ENCODE measurements around the gene FLCN.
"Not testable (repeated sequence)": the region's sequence is repeated elsewhere in the genome, so short reads cannot be mapped to it uniquely, and the experiment has no call there.

The FLCN gene

GRCh38 chr17:17237026-17237799, at the start of gene FLCN:
TSS of gene FLCN (minus strand) at chr17:17237168. CDS start at chr17:17228137, 9,031 bp downstream.
- in situ Hi-C loops (cut with HindIII; ENCODE audit: low sequenced_read_pairs), result no loop called here

GRCh38 chr17:17285951-17286350, 49.0 kb upstream of the FLCN start:
- in situ Hi-C loops (cut with HindIII; ENCODE audit: low sequenced_read_pairs), result no loop called here

- in situ Hi-C loops (cut with HindIII; ENCODE audit: low sequenced_read_pairs), result no loop called here
Measured at GRCh38 chr17:17280613-17281549, 43.9 kb upstream of the FLCN start, which contains the start of gene COPS3. TSS of gene COPS3 (minus strand) at chr17:17281246. CDS start at chr17:17281186, 60 bp downstream.

- in situ Hi-C loops (cut with HindIII; ENCODE audit: low sequenced_read_pairs), result no loop called here
Measured at GRCh38 chr17:17279316-17279715, 42.3 kb upstream of the FLCN start.

- in situ Hi-C loops (cut with HindIII; ENCODE audit: low sequenced_read_pairs), result not testable (repeated sequence)
Measured at GRCh38 chr17:17277431-17277830, 40.5 kb upstream of the FLCN start.

GRCh38 chr17:17275971-17276370, 39.0 kb upstream of the FLCN start:
- in situ Hi-C loops (cut with HindIII; ENCODE audit: low sequenced_read_pairs), result no loop called here

- in situ Hi-C loops (cut with HindIII; ENCODE audit: low sequenced_read_pairs), result no loop called here
Measured at GRCh38 chr17:17269926-17270773, 33.2 kb upstream of the FLCN start.

GRCh38 chr17:17264430-17264829, 27.5 kb upstream of the FLCN start:
- in situ Hi-C loops (cut with HindIII; ENCODE audit: low sequenced_read_pairs), result no loop called here

GRCh38 chr17:17258998-17259397, 22.0 kb upstream of the FLCN start:
- in situ Hi-C loops (cut with HindIII; ENCODE audit: low sequenced_read_pairs), result no loop called here

- in situ Hi-C loops (cut with HindIII; ENCODE audit: low sequenced_read_pairs), result no loop called here
Measured at GRCh38 chr17:17258011-17258410, 21.0 kb upstream of the FLCN start.

- in situ Hi-C loops (cut with HindIII; ENCODE audit: low sequenced_read_pairs), result no loop called here
Measured at GRCh38 chr17:17256316-17256715, 19.3 kb upstream of the FLCN start.

GRCh38 chr17:17255689-17256088, 18.7 kb upstream of the FLCN start:
- in situ Hi-C loops (cut with HindIII; ENCODE audit: low sequenced_read_pairs), result not testable (repeated sequence)

GRCh38 chr17:17254036-17254435, 17.1 kb upstream of the FLCN start:
- in situ Hi-C loops (cut with HindIII; ENCODE audit: low sequenced_read_pairs), result no loop called here

GRCh38 chr17:17253406-17253805, 16.4 kb upstream of the FLCN start:
- in situ Hi-C loops (cut with HindIII; ENCODE audit: low sequenced_read_pairs), result no loop called here

GRCh38 chr17:17252149-17252661, 15.2 kb upstream of the FLCN start:
- in situ Hi-C loops (cut with HindIII; ENCODE audit: low sequenced_read_pairs), result no loop called here

- in situ Hi-C loops (cut with HindIII; ENCODE audit: low sequenced_read_pairs), result no loop called here
Measured at GRCh38 chr17:17246879-17247278, 9.9 kb upstream of the FLCN start.

GRCh38 chr17:17243163-17243562, 6.2 kb upstream of the FLCN start:
- in situ Hi-C loops (cut with HindIII; ENCODE audit: low sequenced_read_pairs), result no loop called here

- in situ Hi-C loops (cut with HindIII; ENCODE audit: low sequenced_read_pairs), result no loop called here
Measured at GRCh38 chr17:17242246-17242645, 5.3 kb upstream of the FLCN start.

GRCh38 chr17:17241656-17242055, 4.7 kb upstream of the FLCN start:
- in situ Hi-C loops (cut with HindIII; ENCODE audit: low sequenced_read_pairs), result no loop called here

GRCh38 chr17:17239832-17240231, 2.9 kb upstream of the FLCN start:
- in situ Hi-C loops (cut with HindIII; ENCODE audit: low sequenced_read_pairs), result no loop called here

Measured in DLD1 (cell line).